ENCODE data around the gene ERICH2. TPM values are rescaled to one million over a fixed set of nuclear protein-coding genes. Genes with fewer than 3 reads are reported as not detected.
A peak's percentile ranks its signal among the peaks of the same experiment; 100 is the strongest.

The ERICH2 gene
- total RNA-seq, 1 experiment from 2014 or later = 1.1 TPM

GRCh38 chr2:170766693-170767092 is 3.5 kb upstream of the ERICH2 start:
- peaks cover 45% of the 10 kb centered on the region for H3K4me1 Mint-ChIP-seq
- no peaks in the 10 kb centered on the region for H3K9me3 Mint-ChIP-seq
- no peaks in the 10 kb centered on the region for H3K36me3 Mint-ChIP-seq
- ChIA-PET CTCF (no interaction called here), POLR2A (no interaction called here)
- DNase-seq (ENCODE audit: low spot score) = no peak
- H3K27ac Mint-ChIP-seq = peak overlapping the region; percentile 81; the same call in 1 of the 2 replicates
- H3K4me3 Mint-ChIP-seq = no peak overlapping the region
- TF ChIP-seq ZNF232 (CRISPR knock-in tag; IDR thresholded peaks at IDR 0.05) (no peak), AR (CRISPR knock-in tag; IDR thresholded peaks at IDR 0.05) (no peak), GTF2I (CRISPR knock-in tag; conservative IDR thresholded peaks at IDR 0.05) (no peak), NFATC4 (CRISPR knock-in tag; IDR thresholded peaks at IDR 0.05) (no peak), ZNF671 (CRISPR knock-in tag; IDR thresholded peaks at IDR 0.05) (no peak), NFYB (CRISPR knock-in tag; conservative IDR thresholded peaks at IDR 0.05; ENCODE audit: low read depth) (no peak), ZNF317 (CRISPR knock-in tag; IDR thresholded peaks at IDR 0.05; ENCODE audit: borderline replicate concordance, low read depth) (no peak), ZNF219 (CRISPR knock-in tag; IDR thresholded peaks at IDR 0.05; ENCODE audit: borderline replicate concordance) (no peak), E2F1 (CRISPR knock-in tag; IDR thresholded peaks at IDR 0.05) (no peak), ATF3 (CRISPR knock-in tag; conservative IDR thresholded peaks at IDR 0.05) (no peak), MYBL2 (CRISPR knock-in tag; IDR thresholded peaks at IDR 0.05) (no peak), KAT7 (CRISPR knock-in tag; IDR thresholded peaks at IDR 0.05; ENCODE audit: borderline replicate concordance) (no peak), PREB (CRISPR knock-in tag; IDR thresholded peaks at IDR 0.05; ENCODE audit: borderline replicate concordance) (no peak), ZBTB21 (CRISPR knock-in tag; IDR thresholded peaks at IDR 0.05; ENCODE audit: borderline replicate concordance) (no peak)
- H3K27me3 Mint-ChIP-seq (ENCODE audit: low read depth) = peaks cover 4% of the 10 kb centered on the region
- ATAC-seq = no peak

- H3K4me3 Mint-ChIP-seq = peak overlapping the region; percentile 86
- ChIA-PET CTCF (interaction anchor here (0.6 to 1.8 kb wide), 7 partner anchors 43 to 404 kb away, joined by 3 to 8 read pairs (median 3); partner anchors contain the start of gene GAD1), POLR2A (interaction anchor here (1.0 to 1.7 kb wide), 2 partner anchors 53 to 55 kb away, joined by 3 to 5 read pairs; no protein-coding TSS in a partner anchor)
- peak; percentile 84 for DNase-seq (ENCODE audit: low spot score)
- peak; percentile 88 for ATAC-seq
- peaks cover 39% of the 10 kb centered on the region for H3K4me1 Mint-ChIP-seq
- H3K27ac Mint-ChIP-seq = peak overlapping the region; percentile 84
- peaks cover 5% of the 10 kb centered on the region for H3K27me3 Mint-ChIP-seq (ENCODE audit: low read depth)
- no peaks in the 10 kb centered on the region for H3K9me3 Mint-ChIP-seq
- no peaks in the 10 kb centered on the region for H3K36me3 Mint-ChIP-seq
- no peak for TF ChIP-seq AR (CRISPR knock-in tag; IDR thresholded peaks at IDR 0.05)
- peak; percentile 59; the same call in 1 of the 2 replicates for TF ChIP-seq ESRRA (CRISPR knock-in tag; IDR thresholded peaks at IDR 0.05; ENCODE audit: borderline replicate concordance)
- no peak for TF ChIP-seq ZNF532 (CRISPR knock-in tag; IDR thresholded peaks at IDR 0.05; ENCODE audit: borderline replicate concordance)
- TF ChIP-seq E2F5 (CRISPR knock-in tag; IDR thresholded peaks at IDR 0.05) = 0 out of 2 replicates have a peak, but pooled peaks have one; percentile 51
- 0 out of 2 replicates have a peak, but pooled peaks have one; percentile 32 for TF ChIP-seq ETV6 (CRISPR knock-in tag; IDR thresholded peaks at IDR 0.05)
- peak; percentile 32; the same call in 1 of the 2 replicates for TF ChIP-seq ZNF423 (CRISPR knock-in tag; IDR thresholded peaks at IDR 0.05)
- no peak for TF ChIP-seq ZNF317 (CRISPR knock-in tag; IDR thresholded peaks at IDR 0.05; ENCODE audit: borderline replicate concordance, low read depth)
Observed at GRCh38 chr2:170770606-170771420, 635 bp downstream of the ERICH2 start.

All from WTC11 (cell line).